GM23338 (cell line): ENCODE results near the gene ANTXR1.

ENCODE experiments used
- CREB1 ChIP-seq: fragments of 250-450 bp; sonication (Bioruptor Pico); IDR thresholded peaks from 2 replicates; pipeline ENCODE4 v1.5.0; 2020; ENCODE audit warnings: low read depth, mild to moderate bottlenecking, moderate library complexity
- EZH2 ChIP-seq: fragments of 200-600 bp; sonication (generic); IDR thresholded peaks from one replicate; pipeline ENCODE4 v1.8.0; 2017; ENCODE audit warnings: antibody characterized with exemption, mild to moderate bottlenecking, low read depth; ENCODE audit not compliant: unreplicated experiment
- EZH2phosphoT487 ChIP-seq: fragments of 200-600 bp; sonication (generic); IDR thresholded peaks from one replicate; pipeline ENCODE4 v1.8.1; 2018; ENCODE audit warnings: antibody characterized with exemption; ENCODE audit not compliant: unreplicated experiment
- NANOG ChIP-seq: IDR thresholded peaks from 2 replicates; pipeline ENCODE4 v1.6.1; 2016; ENCODE audit warnings: antibody characterized with exemption, borderline replicate concordance
- POLR2AphosphoS5 ChIP-seq: IDR thresholded peaks from 2 replicates; pipeline ENCODE4 v1.6.1; 2016; ENCODE audit warnings: antibody characterized with exemption, low read depth
- ZNF114 ChIP-seq: fragments of 250-450 bp; sonication (Bioruptor Pico); IDR thresholded peaks from 2 replicates; pipeline ENCODE4 v1.5.0; 2020; ENCODE audit warnings: mild to moderate bottlenecking, moderate library complexity
- ZNF331 ChIP-seq: fragments of 250-450 bp; sonication (Bioruptor Pico); IDR thresholded peaks from 2 replicates; pipeline ENCODE4 v1.5.0; 2020; ENCODE audit warnings: low read depth, mild to moderate bottlenecking, moderate library complexity
- TF ChIP-seq, protein P1 (sequence below): IDR thresholded peaks from one replicate; pipeline ENCODE4 v1.6.1; 2018; ENCODE audit warnings: antibody characterized with exemption; ENCODE audit not compliant: unreplicated experiment
- TF ChIP-seq, protein P2 (sequence below), 2 experiments: fragments of 200-600 bp in 1 of 2; sonication (generic) in 1 of 2; conservative IDR thresholded peaks; 2 replicates each; pipeline versions ENCODE4 v1.5.1 to v1.6.1; 2016 to 2017; ENCODE audit warnings: antibody characterized with exemption in 2 of 2, low read depth in 2 of 2, mild to moderate bottlenecking in 2 of 2, moderate library complexity in 1 of 2
- TF ChIP-seq, protein P3 (sequence below): IDR thresholded peaks from 2 replicates; pipeline ENCODE4 v1.6.1; 2016; ENCODE audit warnings: antibody characterized with exemption
- TF ChIP-seq, protein P4 (sequence below): fragments of 250-450 bp; sonication (Bioruptor Pico); IDR thresholded peaks from 2 replicates; pipeline ENCODE4 v1.5.0; 2020; ENCODE audit warnings: mild to moderate bottlenecking, moderate library complexity

DNA sequence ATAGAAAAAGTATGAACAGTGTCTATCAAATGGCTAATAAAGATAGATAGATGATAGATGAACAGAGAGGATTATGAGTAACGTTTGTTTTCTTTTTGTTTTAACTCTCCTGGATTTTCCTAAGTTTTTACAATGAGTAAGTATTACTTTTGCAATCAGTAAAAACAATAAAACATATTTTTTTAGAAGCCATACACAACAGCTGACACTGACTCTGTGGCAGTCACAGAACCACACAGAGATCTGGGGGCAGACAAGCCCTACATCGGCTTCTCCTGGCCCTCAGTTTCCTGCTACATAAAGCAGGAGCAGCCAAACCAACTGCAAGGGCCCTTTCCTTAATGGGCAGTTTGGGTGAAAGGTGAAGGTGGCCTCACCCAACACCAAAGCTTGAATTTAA lies 63.6 kb downstream of the ANTXR1 start:
- TF ChIP-seq, protein P1, sequence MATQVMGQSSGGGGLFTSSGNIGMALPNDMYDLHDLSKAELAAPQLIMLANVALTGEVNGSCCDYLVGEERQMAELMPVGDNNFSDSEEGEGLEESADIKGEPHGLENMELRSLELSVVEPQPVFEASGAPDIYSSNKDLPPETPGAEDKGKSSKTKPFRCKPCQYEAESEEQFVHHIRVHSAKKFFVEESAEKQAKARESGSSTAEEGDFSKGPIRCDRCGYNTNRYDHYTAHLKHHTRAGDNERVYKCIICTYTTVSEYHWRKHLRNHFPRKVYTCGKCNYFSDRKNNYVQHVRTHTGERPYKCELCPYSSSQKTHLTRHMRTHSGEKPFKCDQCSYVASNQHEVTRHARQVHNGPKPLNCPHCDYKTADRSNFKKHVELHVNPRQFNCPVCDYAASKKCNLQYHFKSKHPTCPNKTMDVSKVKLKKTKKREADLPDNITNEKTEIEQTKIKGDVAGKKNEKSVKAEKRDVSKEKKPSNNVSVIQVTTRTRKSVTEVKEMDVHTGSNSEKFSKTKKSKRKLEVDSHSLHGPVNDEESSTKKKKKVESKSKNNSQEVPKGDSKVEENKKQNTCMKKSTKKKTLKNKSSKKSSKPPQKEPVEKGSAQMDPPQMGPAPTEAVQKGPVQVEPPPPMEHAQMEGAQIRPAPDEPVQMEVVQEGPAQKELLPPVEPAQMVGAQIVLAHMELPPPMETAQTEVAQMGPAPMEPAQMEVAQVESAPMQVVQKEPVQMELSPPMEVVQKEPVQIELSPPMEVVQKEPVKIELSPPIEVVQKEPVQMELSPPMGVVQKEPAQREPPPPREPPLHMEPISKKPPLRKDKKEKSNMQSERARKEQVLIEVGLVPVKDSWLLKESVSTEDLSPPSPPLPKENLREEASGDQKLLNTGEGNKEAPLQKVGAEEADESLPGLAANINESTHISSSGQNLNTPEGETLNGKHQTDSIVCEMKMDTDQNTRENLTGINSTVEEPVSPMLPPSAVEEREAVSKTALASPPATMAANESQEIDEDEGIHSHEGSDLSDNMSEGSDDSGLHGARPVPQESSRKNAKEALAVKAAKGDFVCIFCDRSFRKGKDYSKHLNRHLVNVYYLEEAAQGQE = no peak
- TF ChIP-seq POLR2AphosphoS5 = no peak
- TF ChIP-seq, protein P2, sequence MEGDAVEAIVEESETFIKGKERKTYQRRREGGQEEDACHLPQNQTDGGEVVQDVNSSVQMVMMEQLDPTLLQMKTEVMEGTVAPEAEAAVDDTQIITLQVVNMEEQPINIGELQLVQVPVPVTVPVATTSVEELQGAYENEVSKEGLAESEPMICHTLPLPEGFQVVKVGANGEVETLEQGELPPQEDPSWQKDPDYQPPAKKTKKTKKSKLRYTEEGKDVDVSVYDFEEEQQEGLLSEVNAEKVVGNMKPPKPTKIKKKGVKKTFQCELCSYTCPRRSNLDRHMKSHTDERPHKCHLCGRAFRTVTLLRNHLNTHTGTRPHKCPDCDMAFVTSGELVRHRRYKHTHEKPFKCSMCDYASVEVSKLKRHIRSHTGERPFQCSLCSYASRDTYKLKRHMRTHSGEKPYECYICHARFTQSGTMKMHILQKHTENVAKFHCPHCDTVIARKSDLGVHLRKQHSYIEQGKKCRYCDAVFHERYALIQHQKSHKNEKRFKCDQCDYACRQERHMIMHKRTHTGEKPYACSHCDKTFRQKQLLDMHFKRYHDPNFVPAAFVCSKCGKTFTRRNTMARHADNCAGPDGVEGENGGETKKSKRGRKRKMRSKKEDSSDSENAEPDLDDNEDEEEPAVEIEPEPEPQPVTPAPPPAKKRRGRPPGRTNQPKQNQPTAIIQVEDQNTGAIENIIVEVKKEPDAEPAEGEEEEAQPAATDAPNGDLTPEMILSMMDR (conservative IDR thresholded peaks at IDR 0.05; ENCODE audit: low read depth in 2 of 2) = no peak
- TF ChIP-seq EZH2 = no peak
- TF ChIP-seq EZH2phosphoT487 = no peak
- TF ChIP-seq CREB1 (CRISPR knock-in tag) = no peak
- TF ChIP-seq, protein P3, sequence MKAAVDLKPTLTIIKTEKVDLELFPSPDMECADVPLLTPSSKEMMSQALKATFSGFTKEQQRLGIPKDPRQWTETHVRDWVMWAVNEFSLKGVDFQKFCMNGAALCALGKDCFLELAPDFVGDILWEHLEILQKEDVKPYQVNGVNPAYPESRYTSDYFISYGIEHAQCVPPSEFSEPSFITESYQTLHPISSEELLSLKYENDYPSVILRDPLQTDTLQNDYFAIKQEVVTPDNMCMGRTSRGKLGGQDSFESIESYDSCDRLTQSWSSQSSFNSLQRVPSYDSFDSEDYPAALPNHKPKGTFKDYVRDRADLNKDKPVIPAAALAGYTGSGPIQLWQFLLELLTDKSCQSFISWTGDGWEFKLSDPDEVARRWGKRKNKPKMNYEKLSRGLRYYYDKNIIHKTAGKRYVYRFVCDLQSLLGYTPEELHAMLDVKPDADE = no peak
- TF ChIP-seq, protein P4, sequence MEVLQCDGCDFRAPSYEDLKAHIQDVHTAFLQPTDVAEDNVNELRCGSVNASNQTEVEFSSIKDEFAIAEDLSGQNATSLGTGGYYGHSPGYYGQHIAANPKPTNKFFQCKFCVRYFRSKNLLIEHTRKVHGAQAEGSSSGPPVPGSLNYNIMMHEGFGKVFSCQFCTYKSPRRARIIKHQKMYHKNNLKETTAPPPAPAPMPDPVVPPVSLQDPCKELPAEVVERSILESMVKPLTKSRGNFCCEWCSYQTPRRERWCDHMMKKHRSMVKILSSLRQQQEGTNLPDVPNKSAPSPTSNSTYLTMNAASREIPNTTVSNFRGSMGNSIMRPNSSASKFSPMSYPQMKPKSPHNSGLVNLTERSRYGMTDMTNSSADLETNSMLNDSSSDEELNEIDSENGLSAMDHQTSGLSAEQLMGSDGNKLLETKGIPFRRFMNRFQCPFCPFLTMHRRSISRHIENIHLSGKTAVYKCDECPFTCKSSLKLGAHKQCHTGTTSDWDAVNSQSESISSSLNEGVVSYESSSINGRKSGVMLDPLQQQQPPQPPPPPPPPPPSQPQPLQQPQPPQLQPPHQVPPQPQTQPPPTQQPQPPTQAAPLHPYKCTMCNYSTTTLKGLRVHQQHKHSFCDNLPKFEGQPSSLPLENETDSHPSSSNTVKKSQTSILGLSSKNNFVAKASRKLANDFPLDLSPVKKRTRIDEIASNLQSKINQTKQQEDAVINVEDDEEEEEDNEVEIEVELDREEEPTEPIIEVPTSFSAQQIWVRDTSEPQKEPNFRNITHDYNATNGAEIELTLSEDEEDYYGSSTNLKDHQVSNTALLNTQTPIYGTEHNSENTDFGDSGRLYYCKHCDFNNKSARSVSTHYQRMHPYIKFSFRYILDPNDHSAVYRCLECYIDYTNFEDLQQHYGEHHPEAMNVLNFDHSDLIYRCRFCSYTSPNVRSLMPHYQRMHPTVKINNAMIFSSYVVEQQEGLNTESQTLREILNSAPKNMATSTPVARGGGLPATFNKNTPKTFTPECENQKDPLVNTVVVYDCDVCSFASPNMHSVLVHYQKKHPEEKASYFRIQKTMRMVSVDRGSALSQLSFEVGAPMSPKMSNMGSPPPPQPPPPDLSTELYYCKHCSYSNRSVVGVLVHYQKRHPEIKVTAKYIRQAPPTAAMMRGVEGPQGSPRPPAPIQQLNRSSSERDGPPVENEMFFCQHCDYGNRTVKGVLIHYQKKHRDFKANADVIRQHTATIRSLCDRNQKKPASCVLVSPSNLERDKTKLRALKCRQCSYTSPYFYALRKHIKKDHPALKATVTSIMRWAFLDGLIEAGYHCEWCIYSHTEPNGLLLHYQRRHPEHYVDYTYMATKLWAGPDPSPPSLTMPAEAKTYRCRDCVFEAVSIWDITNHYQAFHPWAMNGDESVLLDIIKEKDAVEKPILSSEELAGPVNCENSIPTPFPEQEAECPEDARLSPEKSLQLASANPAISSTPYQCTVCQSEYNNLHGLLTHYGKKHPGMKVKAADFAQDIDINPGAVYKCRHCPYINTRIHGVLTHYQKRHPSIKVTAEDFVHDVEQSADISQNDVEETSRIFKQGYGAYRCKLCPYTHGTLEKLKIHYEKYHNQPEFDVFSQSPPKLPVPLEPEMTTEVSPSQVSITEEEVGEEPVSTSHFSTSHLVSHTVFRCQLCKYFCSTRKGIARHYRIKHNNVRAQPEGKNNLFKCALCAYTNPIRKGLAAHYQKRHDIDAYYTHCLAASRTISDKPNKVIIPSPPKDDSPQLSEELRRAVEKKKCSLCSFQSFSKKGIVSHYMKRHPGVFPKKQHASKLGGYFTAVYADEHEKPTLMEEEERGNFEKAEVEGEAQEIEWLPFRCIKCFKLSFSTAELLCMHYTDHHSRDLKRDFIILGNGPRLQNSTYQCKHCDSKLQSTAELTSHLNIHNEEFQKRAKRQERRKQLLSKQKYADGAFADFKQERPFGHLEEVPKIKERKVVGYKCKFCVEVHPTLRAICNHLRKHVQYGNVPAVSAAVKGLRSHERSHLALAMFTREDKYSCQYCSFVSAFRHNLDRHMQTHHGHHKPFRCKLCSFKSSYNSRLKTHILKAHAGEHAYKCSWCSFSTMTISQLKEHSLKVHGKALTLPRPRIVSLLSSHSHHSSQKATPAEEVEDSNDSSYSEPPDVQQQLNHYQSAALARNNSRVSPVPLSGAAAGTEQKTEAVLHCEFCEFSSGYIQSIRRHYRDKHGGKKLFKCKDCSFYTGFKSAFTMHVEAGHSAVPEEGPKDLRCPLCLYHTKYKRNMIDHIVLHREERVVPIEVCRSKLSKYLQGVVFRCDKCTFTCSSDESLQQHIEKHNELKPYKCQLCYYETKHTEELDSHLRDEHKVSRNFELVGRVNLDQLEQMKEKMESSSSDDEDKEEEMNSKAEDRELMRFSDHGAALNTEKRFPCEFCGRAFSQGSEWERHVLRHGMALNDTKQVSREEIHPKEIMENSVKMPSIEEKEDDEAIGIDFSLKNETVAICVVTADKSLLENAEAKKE (CRISPR knock-in tag) = no peak
- no peak for TF ChIP-seq ZNF331 (CRISPR knock-in tag)
- no peak for TF ChIP-seq ZNF114 (CRISPR knock-in tag)
- no peak for TF ChIP-seq NANOG
